ENCODE results near the gene ANKRD55.
"Not testable (repeated sequence)": the region's sequence is repeated elsewhere in the genome, so short reads cannot be mapped to it uniquely, and the experiment has no call there.

ANKRD55 gene

GRCh38 chr5:56166671-56167385 lies 66.3 kb downstream of the ANKRD55 start:
- DNase-seq = no peak

- DNase-seq = no peak
These were observed 68.8 kb downstream of the ANKRD55 start for GRCh38 chr5:56164376-56164775.

- DNase-seq = no peak
These were observed 71.2 kb downstream of the ANKRD55 start for GRCh38 chr5:56161927-56162326.

GRCh38 chr5:56161439-56161823 lies 71.7 kb downstream of the ANKRD55 start:
- DNase-seq = no peak

GRCh38 chr5:56160723-56161438 lies 72.2 kb downstream of the ANKRD55 start:
- no peak for DNase-seq

GRCh38 chr5:56159521-56159947 lies 73.6 kb downstream of the ANKRD55 start:
- no peak for DNase-seq

GRCh38 chr5:56158331-56158960 lies 74.7 kb downstream of the ANKRD55 start:
- DNase-seq = no peak

GRCh38 chr5:56157191-56157621 lies 75.9 kb downstream of the ANKRD55 start:
- DNase-seq = not testable (repeated sequence)

- not testable (repeated sequence) for DNase-seq
These were observed 76.4 kb downstream of the ANKRD55 start for GRCh38 chr5:56156585-56157190.

GRCh38 chr5:56155992-56156584 lies 77.0 kb downstream of the ANKRD55 start:
- no peak for DNase-seq

- no peak for DNase-seq
These were observed 78.2 kb downstream of the ANKRD55 start for GRCh38 chr5:56154732-56155484.

GRCh38 chr5:56152437-56152836 lies 80.7 kb downstream of the ANKRD55 start:
- no peak for DNase-seq

- DNase-seq = not testable (repeated sequence)
These were observed 82.4 kb downstream of the ANKRD55 start for GRCh38 chr5:56150756-56151155.

- DNase-seq = no peak
These were observed 84.6 kb downstream of the ANKRD55 start for GRCh38 chr5:56148453-56148971.

- no peak for DNase-seq
These were observed 85.4 kb downstream of the ANKRD55 start for GRCh38 chr5:56147659-56148230.

- no peak for DNase-seq
These were observed 86.0 kb downstream of the ANKRD55 start for GRCh38 chr5:56147106-56147505.

GRCh38 chr5:56146674-56147073 lies 86.5 kb downstream of the ANKRD55 start:
- no peak for DNase-seq

GRCh38 chr5:56145511-56145910 lies 87.6 kb downstream of the ANKRD55 start:
- no peak for DNase-seq

- no peak for DNase-seq
These were observed 88.0 kb downstream of the ANKRD55 start for GRCh38 chr5:56145106-56145505.

- DNase-seq = no peak
These were observed 88.9 kb downstream of the ANKRD55 start for GRCh38 chr5:56144211-56144610.

GRCh38 chr5:56143373-56143714 lies 89.8 kb downstream of the ANKRD55 start:
- DNase-seq = no peak

Measured in NCI-H2227 treated with DMSO at 0.1 percent for 48 hours (cell line).